ENCODE results near the gene NR5A2. TPM values are rescaled to one million over a fixed set of nuclear protein-coding genes. Genes with fewer than 3 reads are reported as not detected.

The NR5A2 gene
- total RNA-seq, 3 donors from 2014 or later, result 32.7 to 75.3 (median 47.9) TPM

GRCh38 chr1:200072636-200073285, 45.3 kb downstream of the NR5A2 start:
- ATAC-seq (no peak), DNase-seq (no peak)
- H3K4me3 ChIP-seq, result no peak overlapping the region
- TF ChIP-seq, protein P1, sequence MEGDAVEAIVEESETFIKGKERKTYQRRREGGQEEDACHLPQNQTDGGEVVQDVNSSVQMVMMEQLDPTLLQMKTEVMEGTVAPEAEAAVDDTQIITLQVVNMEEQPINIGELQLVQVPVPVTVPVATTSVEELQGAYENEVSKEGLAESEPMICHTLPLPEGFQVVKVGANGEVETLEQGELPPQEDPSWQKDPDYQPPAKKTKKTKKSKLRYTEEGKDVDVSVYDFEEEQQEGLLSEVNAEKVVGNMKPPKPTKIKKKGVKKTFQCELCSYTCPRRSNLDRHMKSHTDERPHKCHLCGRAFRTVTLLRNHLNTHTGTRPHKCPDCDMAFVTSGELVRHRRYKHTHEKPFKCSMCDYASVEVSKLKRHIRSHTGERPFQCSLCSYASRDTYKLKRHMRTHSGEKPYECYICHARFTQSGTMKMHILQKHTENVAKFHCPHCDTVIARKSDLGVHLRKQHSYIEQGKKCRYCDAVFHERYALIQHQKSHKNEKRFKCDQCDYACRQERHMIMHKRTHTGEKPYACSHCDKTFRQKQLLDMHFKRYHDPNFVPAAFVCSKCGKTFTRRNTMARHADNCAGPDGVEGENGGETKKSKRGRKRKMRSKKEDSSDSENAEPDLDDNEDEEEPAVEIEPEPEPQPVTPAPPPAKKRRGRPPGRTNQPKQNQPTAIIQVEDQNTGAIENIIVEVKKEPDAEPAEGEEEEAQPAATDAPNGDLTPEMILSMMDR (IDR thresholded peaks at IDR 0.05), result no peak
- no peaks in the 10 kb centered on the region for H3K9me3 ChIP-seq
- H3K36me3 ChIP-seq (ENCODE audit: low read depth), result no peaks in the 10 kb centered on the region
- H3K4me1 ChIP-seq (ENCODE audit: low read depth), result no peaks in the 10 kb centered on the region
- intact Hi-C loops (cut with DNase I, micrococcal nuclease), result no loop called here

DNA sequence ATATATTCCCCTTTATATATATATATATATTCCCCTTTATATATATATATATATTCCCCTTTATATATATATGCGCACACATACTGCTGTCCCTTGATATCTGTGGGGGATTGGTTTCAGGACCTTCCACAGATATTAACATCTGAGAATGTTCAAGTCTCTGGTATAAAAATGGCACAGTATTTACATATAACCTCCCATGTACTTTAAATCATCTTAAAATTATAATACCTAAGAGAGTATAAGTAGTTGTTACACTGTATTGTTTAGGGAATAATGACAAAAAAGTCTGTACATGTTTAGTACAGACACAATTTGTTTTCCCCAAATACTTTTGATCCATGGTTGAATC, 45.8 kb downstream of the NR5A2 start:
- ATAC-seq, result no peak
- no peaks in the 10 kb centered on the region for H3K4me1 ChIP-seq (ENCODE audit: low read depth)
- intact Hi-C loops (cut with DNase I, micrococcal nuclease), result no loop called here
- TF ChIP-seq, protein P1 (IDR thresholded peaks at IDR 0.05), result no peak
- H3K4me3 ChIP-seq, result no peak overlapping the region
- no peak for DNase-seq
- H3K36me3 ChIP-seq (ENCODE audit: low read depth), result no peaks in the 10 kb centered on the region
- H3K9me3 ChIP-seq, result no peaks in the 10 kb centered on the region

GRCh38 chr1:200075522-200075921, 48.0 kb downstream of the NR5A2 start:
- Histone ChIP-seq H3K36me3 (ENCODE audit: low read depth) (no peaks in the 10 kb centered on the region), H3K9me3 (no peaks in the 10 kb centered on the region), H3K4me3 (no peak overlapping the region), H3K4me1 (ENCODE audit: low read depth) (no peaks in the 10 kb centered on the region)
- TF ChIP-seq, protein P1 (IDR thresholded peaks at IDR 0.05), result no peak
- ATAC-seq (no peak), DNase-seq (no peak)
- intact Hi-C loops (cut with DNase I, micrococcal nuclease), result no loop called here

DNA sequence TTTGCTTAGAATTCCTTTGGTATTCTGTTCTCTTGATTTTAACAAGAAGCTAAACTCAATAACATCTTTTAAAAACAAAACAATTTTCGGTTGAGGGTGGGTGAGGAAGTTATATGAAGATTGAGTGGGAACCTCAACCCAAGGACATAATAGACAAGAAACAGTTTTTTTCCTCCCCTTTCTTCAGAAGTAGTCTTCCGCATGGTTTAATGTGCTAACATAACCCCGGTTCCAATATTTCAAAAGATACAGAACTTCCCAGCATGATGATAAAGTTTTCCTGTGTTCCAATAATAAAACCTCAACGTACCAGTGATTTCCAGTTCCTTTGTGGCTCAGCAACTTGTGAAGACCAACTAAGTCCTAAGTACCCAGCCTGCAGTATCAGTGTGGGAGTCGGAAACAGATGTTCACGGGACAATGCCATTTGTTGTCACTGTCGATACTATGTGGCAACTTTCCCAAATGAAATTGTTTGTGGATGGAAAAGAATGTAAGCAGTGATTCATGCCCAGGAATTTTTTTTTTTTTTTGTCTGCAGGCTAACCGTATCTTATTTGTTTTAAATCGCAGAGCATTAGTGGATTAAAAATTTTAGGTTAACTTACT, 48.5 kb downstream of the NR5A2 start:
- Histone ChIP-seq H3K36me3 (ENCODE audit: low read depth) (no peaks in the 10 kb centered on the region), H3K9me3 (no peaks in the 10 kb centered on the region), H3K4me1 (ENCODE audit: low read depth) (no peaks in the 10 kb centered on the region), H3K4me3 (no peak overlapping the region)
- peak; percentile 69 for ATAC-seq
- peak in 1 of 3 donors; percentile 9 for DNase-seq
- TF ChIP-seq, protein P1 (IDR thresholded peaks at IDR 0.05), result no peak
- intact Hi-C loops (cut with DNase I, micrococcal nuclease), result no loop called here

GRCh38 chr1:200079232-200079940, 51.9 kb downstream of the NR5A2 start:
- intact Hi-C loops (cut with DNase I, micrococcal nuclease), result no loop called here
- no peaks in the 10 kb centered on the region for H3K4me1 ChIP-seq (ENCODE audit: low read depth)
- no peaks in the 10 kb centered on the region for H3K9me3 ChIP-seq
- H3K4me3 ChIP-seq, result no peak overlapping the region
- TF ChIP-seq, protein P1 (IDR thresholded peaks at IDR 0.05), result no peak
- ATAC-seq, result no peak
- no peaks in the 10 kb centered on the region for H3K36me3 ChIP-seq (ENCODE audit: low read depth)
- DNase-seq, result no peak
